Activated CD4-positive, CD25-positive, alpha-beta regulatory T cell treated with anti-CD3 and anti-CD28 coated beads, Interleukin-2, amount 50 U/mL, for 16 hours (primary cell): ENCODE data around the gene TMEM94.

Source experiments
- DNase-seq: peaks from one replicate; pipeline ENCODE4 v3.0.0-alpha.2; 2020; ENCODE audit warnings: low read depth, low spot score

TMEM94 gene

GRCh38 chr17:75525806-75526554, 69.5 kb downstream of the TMEM94 start:
- no peak for DNase-seq

GRCh38 chr17:75526555-75527270, 70.3 kb downstream of the TMEM94 start:
- no peak for DNase-seq

- no peak for DNase-seq
Observed at GRCh38 chr17:75530837-75531720, 74.6 kb downstream of the TMEM94 start.

- DNase-seq, result no peak
Observed at GRCh38 chr17:75531721-75532072, 75.3 kb downstream of the TMEM94 start.

DNA sequence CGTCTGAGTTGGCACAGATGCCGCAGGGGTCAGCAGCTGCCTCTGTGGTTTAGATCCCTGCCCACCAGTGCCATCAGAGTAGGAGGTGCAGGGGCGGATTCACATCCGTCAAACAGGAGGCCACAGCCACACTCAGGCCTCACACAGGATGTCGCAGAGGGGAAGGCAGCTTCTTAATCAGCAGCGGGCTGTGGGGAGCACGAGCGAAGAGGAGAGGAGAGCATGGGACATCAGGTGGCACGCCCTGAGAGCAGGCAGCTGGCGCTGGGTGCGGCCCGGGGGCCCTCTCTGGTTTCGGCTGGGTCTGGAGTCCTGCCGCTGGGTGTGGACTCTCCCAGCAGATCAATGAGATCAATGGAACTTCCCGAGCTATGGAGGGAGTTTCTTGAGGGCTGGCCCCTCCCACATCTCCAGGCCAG, 78.7 kb downstream of the TMEM94 start:
- DNase-seq, result no peak

DNA sequence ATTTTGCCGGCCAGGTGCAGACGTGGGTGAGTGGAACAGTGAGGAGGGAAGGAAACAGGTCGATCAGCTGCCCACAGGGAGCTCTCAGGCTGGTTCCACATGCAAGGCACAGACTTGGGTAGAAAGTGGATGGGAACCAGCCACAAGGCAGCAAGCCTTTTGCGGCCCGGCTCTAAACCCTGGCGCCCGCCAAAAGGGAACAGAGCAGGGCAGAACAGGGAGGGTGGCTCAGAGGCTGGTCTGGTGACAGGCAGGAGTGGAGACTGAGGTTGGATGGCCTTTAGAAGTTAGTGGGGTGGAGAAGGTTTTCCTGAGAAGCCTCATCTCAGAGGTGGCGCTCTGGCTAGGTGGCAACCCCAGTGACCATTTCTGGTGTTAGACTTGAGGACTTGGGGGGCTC, 79.4 kb downstream of the TMEM94 start:
- no peak for DNase-seq

GRCh38 chr17:75536366-75536765, 79.9 kb downstream of the TMEM94 start:
- no peak for DNase-seq

- DNase-seq, result no peak
Observed at GRCh38 chr17:75539967-75540729, 83.7 kb downstream of the TMEM94 start.

DNA sequence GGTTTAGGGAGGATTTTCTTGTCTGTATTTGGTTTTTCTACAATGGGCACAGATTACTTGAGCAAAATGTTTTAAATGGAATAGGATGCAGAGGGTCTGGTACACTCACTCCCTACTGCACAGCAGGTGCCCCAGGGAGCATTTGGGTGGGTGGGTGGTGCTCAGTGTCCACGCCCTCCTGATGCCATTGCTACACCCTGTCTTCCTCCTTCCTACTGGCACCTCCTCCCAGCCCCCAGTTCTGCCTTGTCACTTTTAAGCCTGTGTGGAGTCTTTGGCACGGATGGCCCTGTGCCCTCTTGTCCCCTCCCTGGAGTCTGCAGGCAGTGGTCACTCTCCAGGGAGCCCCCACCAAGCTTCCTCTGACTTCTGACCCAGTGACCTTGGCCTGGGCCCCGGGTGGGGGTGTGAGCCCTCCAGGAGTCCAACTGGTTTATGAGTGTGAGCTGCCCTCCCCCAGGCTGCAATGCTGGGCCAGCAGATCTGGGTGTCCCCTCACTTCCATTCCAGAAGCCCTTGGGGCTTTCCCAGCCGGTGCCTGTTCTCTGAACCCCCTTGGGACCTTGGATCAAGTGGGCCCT, 84.6 kb downstream of the TMEM94 start:
- DNase-seq, result no peak

GRCh38 chr17:75542229-75542628, 85.8 kb downstream of the TMEM94 start:
- no peak for DNase-seq

GRCh38 chr17:75542728-75543336, 86.4 kb downstream of the TMEM94 start:
- DNase-seq, result no peak

DNA sequence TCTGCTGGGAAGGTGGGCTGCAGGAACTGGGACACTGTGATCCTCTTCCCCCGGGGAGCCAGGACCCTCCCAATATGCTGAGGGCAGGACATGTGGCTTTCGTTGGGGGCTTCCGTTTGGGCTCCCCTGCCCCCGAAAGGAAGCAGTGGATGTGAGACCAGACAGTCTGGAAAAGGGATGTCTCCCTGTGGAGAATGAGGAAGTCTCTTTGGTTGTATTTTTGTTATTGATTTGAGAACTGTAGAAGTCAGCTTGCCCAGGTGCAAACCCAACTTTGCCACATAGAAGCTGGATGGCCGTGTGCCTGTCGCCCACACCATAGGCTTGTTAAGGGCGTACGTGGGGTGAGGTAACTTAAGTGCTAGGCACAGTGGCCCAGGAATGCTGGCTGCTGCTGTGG, 87.8 kb downstream of the TMEM94 start:
- DNase-seq, result no peak

- no peak for DNase-seq
Observed at GRCh38 chr17:75546181-75546580, 89.7 kb downstream of the TMEM94 start.

DNA sequence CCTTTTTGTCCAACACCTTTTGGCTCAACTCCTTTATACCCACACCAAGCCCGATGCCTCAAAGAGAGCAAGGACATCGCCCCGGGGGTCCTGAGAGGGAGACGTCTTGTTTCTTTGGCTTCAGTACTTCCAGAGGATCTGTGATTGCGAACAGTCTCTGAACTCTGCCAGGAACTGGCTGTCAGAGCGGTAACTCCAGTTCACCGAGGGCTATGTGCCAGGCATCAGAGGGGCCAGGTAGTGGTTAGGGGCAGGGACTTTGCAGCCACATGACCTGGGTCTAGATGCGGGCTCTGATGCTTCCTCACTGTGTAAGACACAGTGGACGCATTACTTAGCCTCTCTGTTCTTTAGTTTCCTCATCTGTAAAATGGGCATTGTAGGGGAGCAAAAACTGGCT, 90.7 kb downstream of the TMEM94 start:
- DNase-seq, result no peak

DNA sequence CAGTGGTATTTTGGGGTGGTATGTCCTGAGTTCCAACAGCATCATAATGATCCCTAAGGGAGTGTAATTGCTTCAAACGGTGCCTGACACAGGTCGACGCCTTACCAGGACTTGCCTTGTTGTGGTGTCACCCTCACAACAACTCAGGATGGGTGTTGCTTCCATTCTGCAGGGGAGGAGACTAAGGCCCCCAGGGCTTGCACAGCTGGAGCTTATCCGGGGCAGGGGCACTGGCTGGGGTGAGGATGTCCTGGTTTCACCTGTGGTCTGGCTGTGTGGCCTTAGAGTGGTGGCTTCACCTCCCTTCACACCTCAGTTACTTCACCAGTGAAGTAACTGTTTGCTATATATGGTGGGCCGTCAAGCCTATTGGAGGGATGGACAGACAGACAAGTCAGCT, 92.4 kb downstream of the TMEM94 start:
- DNase-seq, result no peak
